ENCODE measurements around the gene TH. TPM values are rescaled to one million over a fixed set of nuclear protein-coding genes. Genes with fewer than 3 reads are reported as not detected.

The TH gene
- total and polyA plus RNA-seq, 9 of the 15 experiments (the other 6 are each of a cell fraction or from before 2014, with no cell fraction given): not detected

GRCh38 chr11:2196970-2197770 lies 25.6 kb upstream of the TH start (continued):
- TF ChIP-seq ZNF586 (CRISPR knock-in tag; conservative IDR thresholded peaks at IDR 0.05) (no peak), NEUROD1 (IDR thresholded peaks at IDR 0.05; ENCODE audit: borderline replicate concordance, low read depth, low read length, partially characterized antibody) (no peak), CHD4 (IDR thresholded peaks at IDR 0.05; ENCODE audit: insufficient read depth, insufficient replicate concordance, low read depth, low read length, poor library complexity, severe bottlenecking) (no peak), GATA2 (CRISPR knock-in tag; IDR thresholded peaks at IDR 0.05) (no peak), ZNF717 (CRISPR knock-in tag; IDR thresholded peaks at IDR 0.05) (no peak), CTCF (IDR thresholded peaks at IDR 0.05 in 2 of 3, conservative IDR thresholded peaks at IDR 0.05 in 1 of 3; ENCODE audit: insufficient read depth in 2 of 3, low read depth in 1 of 3, low read length in 3 of 3) (peak; percentile 87 to 94 (median 93)), CBX8 (IDR thresholded peaks at IDR 0.05; ENCODE audit: borderline replicate concordance, extremely low read depth, low read depth, low read length, poor library complexity, severe bottlenecking) (no peak), RB1 (IDR thresholded peaks at IDR 0.05; ENCODE audit: low read depth) (peak; percentile 53; the same call in 1 of the 2 replicates), PYGO2 (tag; IDR thresholded peaks at IDR 0.05) (no peak), TRIM28 (IDR thresholded peaks at IDR 0.05) (no peak), MTA3 (IDR thresholded peaks at IDR 0.05; ENCODE audit: borderline replicate concordance) (no peak), REST (IDR thresholded peaks at IDR 0.05; ENCODE audit: borderline replicate concordance) (peak; percentile 86; the same call in 1 of the 2 replicates), REST (CRISPR knock-in tag; IDR thresholded peaks at IDR 0.05; ENCODE audit: low read depth) (no peak), MYC (IDR thresholded peaks at IDR 0.05; ENCODE audit: low read depth, low read length) (no peak), MYC (CRISPR knock-in tag; IDR thresholded peaks at IDR 0.05; ENCODE audit: borderline replicate concordance, low read depth) (no peak), BDP1 (IDR thresholded peaks at IDR 0.05; ENCODE audit: insufficient read depth, insufficient read length) (no peak), ZNF263 (CRISPR knock-in tag; IDR thresholded peaks at IDR 0.05; ENCODE audit: borderline replicate concordance) (peak; percentile 27; the same call in 1 of the 2 replicates)

All from K562 (cell line).